ENCODE data around the gene SNX10. TPM values are rescaled to one million over a fixed set of nuclear protein-coding genes. Genes with fewer than 3 reads are reported as not detected.

The SNX10 gene
- total RNA-seq, 6 experiments from 2014 or later = not detected

DNA sequence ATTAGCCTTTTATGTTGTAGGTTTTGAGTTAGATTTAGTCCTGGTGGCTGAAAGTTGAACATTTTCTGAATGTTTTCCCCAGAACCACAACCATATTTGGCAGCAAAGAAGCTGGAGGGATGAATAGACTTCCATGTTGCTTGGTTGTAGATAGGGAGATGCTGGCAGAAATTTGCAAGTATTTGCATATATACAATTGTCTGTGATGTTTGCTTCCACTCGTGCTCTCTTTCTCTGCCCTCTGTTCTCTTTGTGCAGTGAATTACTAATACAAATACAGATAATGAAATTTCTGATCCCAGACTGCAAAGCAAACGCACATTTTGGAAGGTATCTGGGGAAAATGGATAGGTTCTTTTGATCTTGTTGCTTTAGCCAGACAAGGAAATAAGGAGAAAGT, 96.1 kb downstream of the SNX10 start:
- Mint-ChIP-seq H3K36me3 (ENCODE audit: low read depth) (no peaks in the 10 kb centered on the region), H3K27ac (no peak overlapping the region), H3K9me3 (no peaks in the 10 kb centered on the region), H3K4me1 (ENCODE audit: low read depth) (no peaks in the 10 kb centered on the region), H3K4me3 (no peak overlapping the region), H3K27me3 (ENCODE audit: insufficient read depth) (peaks cover 15% of the 10 kb centered on the region)
- TF ChIP-seq, protein P1, sequence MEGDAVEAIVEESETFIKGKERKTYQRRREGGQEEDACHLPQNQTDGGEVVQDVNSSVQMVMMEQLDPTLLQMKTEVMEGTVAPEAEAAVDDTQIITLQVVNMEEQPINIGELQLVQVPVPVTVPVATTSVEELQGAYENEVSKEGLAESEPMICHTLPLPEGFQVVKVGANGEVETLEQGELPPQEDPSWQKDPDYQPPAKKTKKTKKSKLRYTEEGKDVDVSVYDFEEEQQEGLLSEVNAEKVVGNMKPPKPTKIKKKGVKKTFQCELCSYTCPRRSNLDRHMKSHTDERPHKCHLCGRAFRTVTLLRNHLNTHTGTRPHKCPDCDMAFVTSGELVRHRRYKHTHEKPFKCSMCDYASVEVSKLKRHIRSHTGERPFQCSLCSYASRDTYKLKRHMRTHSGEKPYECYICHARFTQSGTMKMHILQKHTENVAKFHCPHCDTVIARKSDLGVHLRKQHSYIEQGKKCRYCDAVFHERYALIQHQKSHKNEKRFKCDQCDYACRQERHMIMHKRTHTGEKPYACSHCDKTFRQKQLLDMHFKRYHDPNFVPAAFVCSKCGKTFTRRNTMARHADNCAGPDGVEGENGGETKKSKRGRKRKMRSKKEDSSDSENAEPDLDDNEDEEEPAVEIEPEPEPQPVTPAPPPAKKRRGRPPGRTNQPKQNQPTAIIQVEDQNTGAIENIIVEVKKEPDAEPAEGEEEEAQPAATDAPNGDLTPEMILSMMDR (IDR thresholded peaks at IDR 0.05) = no peak
- no peak for DNase-seq

DNA sequence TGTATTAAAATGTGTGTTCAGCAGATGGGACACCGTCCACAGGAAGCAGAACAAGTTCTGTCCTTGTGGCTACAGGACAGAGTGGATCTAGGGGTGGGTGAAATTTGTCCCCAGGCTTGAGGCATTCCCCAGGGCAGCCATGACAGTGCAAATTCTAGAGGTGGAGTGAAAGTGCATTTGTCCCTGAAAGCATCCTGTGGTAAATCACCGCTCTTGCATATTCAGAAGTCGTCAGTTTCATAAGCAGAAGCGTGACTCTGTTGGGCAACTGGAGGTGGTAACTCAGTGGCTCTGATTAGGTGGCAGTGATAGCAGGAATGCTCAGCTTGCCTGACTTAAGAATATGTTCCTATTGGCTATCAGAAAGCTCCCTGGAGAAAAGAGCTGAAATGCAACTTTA, 96.6 kb downstream of the SNX10 start:
- DNase-seq = no peak
- Mint-ChIP-seq H3K36me3 (ENCODE audit: low read depth) (no peaks in the 10 kb centered on the region), H3K9me3 (no peaks in the 10 kb centered on the region), H3K27ac (no peak overlapping the region), H3K27me3 (ENCODE audit: insufficient read depth) (peaks cover 15% of the 10 kb centered on the region), H3K4me1 (ENCODE audit: low read depth) (no peaks in the 10 kb centered on the region), H3K4me3 (no peak overlapping the region)
- TF ChIP-seq, protein P1 (IDR thresholded peaks at IDR 0.05) = no peak

DNA sequence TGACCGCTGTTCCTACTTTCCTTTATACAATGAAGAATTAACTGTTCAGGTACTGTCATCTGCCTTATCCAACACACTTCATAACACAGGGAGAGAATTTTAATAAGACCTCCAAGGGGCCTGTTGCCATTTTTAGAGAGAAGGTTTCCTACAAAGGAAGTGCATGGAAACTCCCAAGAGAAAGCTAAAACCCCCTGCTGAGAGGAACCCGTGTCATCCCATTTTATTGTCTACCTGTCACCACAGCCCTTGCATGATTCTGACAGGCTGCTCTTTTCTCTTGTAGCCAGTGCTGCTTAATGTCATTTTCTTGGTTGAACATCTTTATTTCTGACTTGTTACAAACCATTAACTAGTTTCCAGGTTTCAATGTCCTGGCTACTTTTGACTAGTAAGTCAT, 98.4 kb downstream of the SNX10 start:
- no peaks in the 10 kb centered on the region for H3K36me3 Mint-ChIP-seq (ENCODE audit: low read depth)
- TF ChIP-seq, protein P1 (IDR thresholded peaks at IDR 0.05) = no peak
- DNase-seq = no peak
- no peak overlapping the region for H3K27ac Mint-ChIP-seq
- H3K27me3 Mint-ChIP-seq (ENCODE audit: insufficient read depth) = peaks cover 15% of the 10 kb centered on the region
- no peak overlapping the region for H3K4me3 Mint-ChIP-seq
- H3K4me1 Mint-ChIP-seq (ENCODE audit: low read depth) = no peaks in the 10 kb centered on the region
- H3K9me3 Mint-ChIP-seq = no peaks in the 10 kb centered on the region

DNA sequence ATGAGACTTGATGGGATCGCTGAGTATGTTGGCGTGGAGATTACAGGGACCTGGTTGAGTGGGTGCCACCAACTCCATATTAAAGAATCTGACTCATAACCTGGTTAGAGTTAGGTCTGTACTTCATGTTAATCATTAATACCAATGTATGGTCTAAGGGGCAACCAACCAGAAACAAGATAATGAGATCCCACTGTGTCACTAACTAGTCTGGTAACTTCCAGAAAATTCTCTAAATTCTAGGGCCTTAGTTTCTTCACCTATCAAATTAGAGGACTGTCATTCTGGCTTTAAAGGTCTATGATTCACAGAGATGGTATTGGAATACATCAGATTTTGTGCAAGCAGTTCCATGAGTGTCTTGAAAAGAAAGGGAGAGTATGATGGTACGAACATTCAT, 102.2 kb downstream of the SNX10 start:
- Mint-ChIP-seq H3K27me3 (ENCODE audit: insufficient read depth) (peaks cover 17% of the 10 kb centered on the region), H3K27ac (no peak overlapping the region), H3K9me3 (no peaks in the 10 kb centered on the region), H3K4me1 (ENCODE audit: low read depth) (peaks cover 1% of the 10 kb centered on the region), H3K36me3 (ENCODE audit: low read depth) (no peaks in the 10 kb centered on the region), H3K4me3 (no peak overlapping the region)
- no peak for DNase-seq
- TF ChIP-seq, protein P1 (IDR thresholded peaks at IDR 0.05) = no peak

DNA sequence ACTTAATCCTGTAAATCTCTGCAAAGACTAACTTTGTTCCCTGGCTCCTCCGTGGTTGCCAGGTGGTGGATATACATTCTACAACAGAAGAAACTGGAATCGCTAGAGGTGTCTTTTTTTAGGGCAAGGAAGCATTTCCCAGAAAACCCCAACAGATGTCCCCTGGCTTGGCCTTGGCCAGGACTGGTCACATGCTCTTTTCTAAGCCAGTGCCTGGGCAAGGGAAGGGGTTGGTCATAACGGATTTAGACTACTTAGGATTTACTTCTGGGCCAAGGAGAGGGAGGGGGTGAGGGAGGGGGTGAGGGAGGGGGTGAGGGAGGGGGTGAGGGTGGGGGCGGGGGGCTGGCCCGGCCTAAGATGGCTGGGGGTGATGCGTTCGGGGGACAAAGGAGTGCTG, 105.7 kb downstream of the SNX10 start:
- no peak for DNase-seq
- TF ChIP-seq, protein P1 (IDR thresholded peaks at IDR 0.05) = no peak
- no peaks in the 10 kb centered on the region for H3K36me3 Mint-ChIP-seq (ENCODE audit: low read depth)
- H3K4me3 Mint-ChIP-seq = no peak overlapping the region
- no peak overlapping the region for H3K27ac Mint-ChIP-seq
- peaks cover 7% of the 10 kb centered on the region for H3K4me1 Mint-ChIP-seq (ENCODE audit: low read depth)
- peaks cover 13% of the 10 kb centered on the region for H3K27me3 Mint-ChIP-seq (ENCODE audit: insufficient read depth)
- H3K9me3 Mint-ChIP-seq = no peaks in the 10 kb centered on the region
